Neural cell (in vitro differentiated cells): ENCODE data around the gene TMEM132E. TPM values are rescaled to one million over a fixed set of nuclear protein-coding genes. Genes with fewer than 3 reads are reported as not detected.

ENCODE experiments used
- H2AFZ ChIP-seq: fragments of 200-600, 300-800 bp; sonication (generic), shearing (Covaris generic); 2 replicates; pipeline ENCODE4 v1.6.0; 2014; ENCODE audit warnings: low read depth, mild to moderate bottlenecking, antibody characterized with exemption, low read length, moderate library complexity
- H3F3A ChIP-seq: fragments of 200-600 bp; shearing (Covaris generic); 2 replicates; pipeline ENCODE4 v1.6.1; 2016; ENCODE audit warnings: mild to moderate bottlenecking, moderate library complexity, mixed read lengths, antibody characterized with exemption, low read length; ENCODE audit not compliant: insufficient read depth, poor library complexity, severe bottlenecking
- H3K27ac ChIP-seq: fragments of 200-600, 300-800 bp; sonication (generic), shearing (Covaris generic); 2 replicates; pipeline ENCODE4 v1.5.1; 2014; ENCODE audit warnings: mild to moderate bottlenecking, low read length, moderate library complexity
- H3K27me3 ChIP-seq: fragments of 300-800, 200-600 bp; sonication (generic), shearing (Covaris generic); 2 replicates; pipeline ENCODE4 v1.6.0; 2014; ENCODE audit warnings: mild to moderate bottlenecking, low read depth, low read length, moderate library complexity; ENCODE audit not compliant: insufficient read depth
- H3K36me3 ChIP-seq: fragments of 300-800, 200-600 bp; sonication (generic), shearing (Covaris generic); 2 replicates; pipeline ENCODE4 v1.5.1; 2014; ENCODE audit warnings: mild to moderate bottlenecking, antibody characterized with exemption, low read length, moderate library complexity; ENCODE audit not compliant: insufficient read depth
- H3K4me2 ChIP-seq: fragments of 300-800, 200-600 bp; sonication (generic), shearing (Covaris generic); 2 replicates; pipeline ENCODE4 v1.6.0; 2014; ENCODE audit warnings: mild to moderate bottlenecking, low read length
- H3K4me3 ChIP-seq: fragments of 300-800, 200-600 bp; sonication (generic), shearing (Covaris generic); 2 replicates; pipeline ENCODE4 v1.5.1; 2014; ENCODE audit warnings: mild to moderate bottlenecking, low read length, moderate library complexity
- H3K79me2 ChIP-seq: fragments of 200-600 bp; shearing (Covaris generic); replicated peaks from 2 replicates; pipeline ENCODE4 v1.6.0; 2014; ENCODE audit warnings: mild to moderate bottlenecking, low read length, moderate library complexity; ENCODE audit not compliant: insufficient read depth
- H3K9ac ChIP-seq: fragments of 300-800, 200-600 bp; sonication (generic), shearing (Covaris generic); 2 replicates; pipeline ENCODE4 v1.6.1; 2016; ENCODE audit warnings: mild to moderate bottlenecking, low read length, mixed read lengths
- H3K9me2 ChIP-seq: fragments of 200-600 bp; shearing (Covaris generic); 2 replicates; pipeline ENCODE4 v1.6.1; 2016; ENCODE audit warnings: mild to moderate bottlenecking, low read length, mixed read lengths; ENCODE audit not compliant: insufficient read depth
- H3K9me3 ChIP-seq: fragments of 200-600, 300-800 bp; sonication (generic), shearing (Covaris generic); 2 replicates; pipeline ENCODE4 v1.6.1; 2016; ENCODE audit warnings: mild to moderate bottlenecking, mixed run types, low read length, moderate library complexity, mixed read lengths
- H4K20me1 ChIP-seq: fragments of 200-600 bp; shearing (Covaris generic); 2 replicates; pipeline ENCODE4 v1.6.1; 2016; ENCODE audit warnings: mild to moderate bottlenecking, mixed run types; ENCODE audit not compliant: insufficient read depth
- CTCF ChIP-seq: fragments of 450-650 bp; IDR thresholded peaks from 2 replicates; pipeline ENCODE4 v1.5.1; 2014; ENCODE audit warnings: antibody characterized with exemption, mild to moderate bottlenecking, moderate library complexity; ENCODE audit not compliant: poor library complexity, severe bottlenecking
- EP300 ChIP-seq: fragments of 450-650 bp; conservative IDR thresholded peaks from 2 replicates; pipeline ENCODE4 v1.6.1; 2014; ENCODE audit warnings: antibody characterized with exemption, mild to moderate bottlenecking, moderate library complexity; ENCODE audit not compliant: poor library complexity, severe bottlenecking
- EZH2 ChIP-seq: fragments of 200-600, 300-800 bp; shearing (Covaris generic), sonication (generic); IDR thresholded peaks from 2 replicates; pipeline ENCODE4 v1.6.1; 2014; ENCODE audit warnings: antibody characterized with exemption, low read length, borderline replicate concordance, mild to moderate bottlenecking; ENCODE audit not compliant: insufficient read depth, poor library complexity, severe bottlenecking
- MXI1 ChIP-seq: fragments of 450-650 bp; conservative IDR thresholded peaks from 2 replicates; pipeline ENCODE4 v1.6.1; 2014; ENCODE audit warnings: antibody characterized with exemption, mild to moderate bottlenecking; ENCODE audit not compliant: poor library complexity, severe bottlenecking
- POLR2AphosphoS5 ChIP-seq: IDR thresholded peaks from 2 replicates; pipeline ENCODE4 v1.6.1; 2012
- RAD21 ChIP-seq: fragments of 450-650 bp; conservative IDR thresholded peaks from 2 replicates; pipeline ENCODE4 v1.6.1; 2014; ENCODE audit warnings: antibody characterized with exemption, mild to moderate bottlenecking, moderate library complexity
- REST ChIP-seq: IDR thresholded peaks from 2 replicates; pipeline ENCODE4 v1.6.1; 2012; ENCODE audit warnings: borderline replicate concordance
- SMC3 ChIP-seq: fragments of 450-650 bp; conservative IDR thresholded peaks from 2 replicates; pipeline ENCODE4 v1.6.1; 2014; ENCODE audit warnings: antibody characterized with exemption, mild to moderate bottlenecking, moderate library complexity; ENCODE audit not compliant: poor library complexity
- TAF1 ChIP-seq: IDR thresholded peaks from 2 replicates; pipeline ENCODE4 v1.6.1; 2012; ENCODE audit warnings: low read depth
- polyA plus RNA-seq: library from polyadenylated mRNA; depleted of rRNA; stranded (reverse); fragments of >200 nt; gene quantifications from 2 replicates; pipeline ENCODE4 v1.2.3, GENCODE V29; 2014

The TMEM132E gene
- polyA plus RNA-seq, 1 donor from 2014 or later, result 1.8 TPM

GRCh38 chr17:34620458-34620857 is 41.1 kb downstream of the TMEM132E start:
- Histone ChIP-seq H3K79me2 (no peaks in the 10 kb centered on the region), H3F3A (no peaks in the 10 kb centered on the region), H3K4me2 (no peak overlapping the region), H3K36me3 (no peaks in the 10 kb centered on the region), H4K20me1 (no peaks in the 10 kb centered on the region), H3K27ac (no peak overlapping the region), H3K4me3 (no peak overlapping the region), H3K27me3 (no peaks in the 10 kb centered on the region), H3K9me3 (no peaks in the 10 kb centered on the region), H3K9ac (no peak overlapping the region), H3K9me2 (no peaks in the 10 kb centered on the region), H2AFZ (no peak overlapping the region)
- no peak for TF ChIP-seq POLR2AphosphoS5
- no peak for TF ChIP-seq EZH2
- no peak for TF ChIP-seq SMC3
- TF ChIP-seq REST, result no peak
- no peak for TF ChIP-seq EP300

- no peak overlapping the region for H3K9ac ChIP-seq
- H3K36me3 ChIP-seq, result no peaks in the 10 kb centered on the region
- H3K27me3 ChIP-seq, result no peaks in the 10 kb centered on the region
Observed at GRCh38 chr17:34622862-34623623, 43.7 kb downstream of the TMEM132E start.

More at GRCh38 chr17:34622862-34623623, 43.7 kb downstream of the TMEM132E start:
- TF ChIP-seq EP300 (no peak), POLR2AphosphoS5 (no peak), RAD21 (no peak), REST (no peak), EZH2 (no peak), MXI1 (no peak), SMC3 (no peak), TAF1 (no peak), CTCF (no peak)
- Histone ChIP-seq H2AFZ (no peak overlapping the region), H3K4me3 (no peak overlapping the region), H4K20me1 (no peaks in the 10 kb centered on the region), H3K79me2 (no peaks in the 10 kb centered on the region), H3K27ac (no peak overlapping the region), H3K9me2 (no peaks in the 10 kb centered on the region), H3K9me3 (no peaks in the 10 kb centered on the region), H3F3A (no peaks in the 10 kb centered on the region), H3K4me2 (no peak overlapping the region)
